Psoas muscle (tissue), 8 donors: ENCODE data around the gene ZNF556. TPM values are rescaled to one million over a fixed set of nuclear protein-coding genes. Genes with fewer than 3 reads are reported as not detected.
A peak's percentile ranks its signal among the peaks of the same experiment; 100 is the strongest.

Source experiments
- ATAC-seq, 4 donors: fragments of 200-7000 bp; cut with Tn5 transposase; one replicate each; pipeline ENCODE4 v1.9.1; 2020; ENCODE audit warnings: moderate library complexity in 3 of 4, mild to moderate bottlenecking in 2 of 4
- DNase-seq, 2 donors: peaks; one replicate each; pipeline ENCODE4 v3.0.0-alpha.2; 2020
- H3K27ac ChIP-seq: fragments of 200-600 bp; one replicate; pipeline ENCODE4 v1.8.0; 2022
- H3K27me3 ChIP-seq, 3 donors: fragments of 200-600 bp in 1 of 3; one replicate each; pipeline versions ENCODE4 v1.6.1 to v1.8.0; 2013 to 2022; ENCODE audit warnings: low read length in 2 of 3, mild to moderate bottlenecking in 2 of 3, moderate library complexity in 1 of 3; ENCODE audit not compliant: insufficient read depth in 3 of 3
- H3K36me3 ChIP-seq, 2 donors: fragments of 200-600 bp in 1 of 2; one replicate each; pipeline versions ENCODE4 v1.6.1 to v1.8.0; 2013 to 2022; ENCODE audit warnings: low read depth in 1 of 2, mild to moderate bottlenecking in 1 of 2, moderate library complexity in 1 of 2; ENCODE audit not compliant: insufficient read depth in 1 of 2
- H3K4me1 ChIP-seq: fragments of 200-600 bp; one replicate; pipeline ENCODE4 v1.8.0; 2022
- H3K4me3 ChIP-seq: fragments of 200-600 bp; one replicate; pipeline ENCODE4 v1.8.0; 2022; ENCODE audit warnings: mild to moderate bottlenecking
- H3K9me3 ChIP-seq: fragments of 200-600 bp; one replicate; pipeline ENCODE4 v1.8.0; 2022
- CTCF ChIP-seq: fragments of 200-600 bp; IDR thresholded peaks from one replicate; pipeline ENCODE4 v1.8.0; 2022; ENCODE audit warnings: antibody characterized with exemption
- WGBS, 3 donors: extraction: QIAGEN DNeasy Blood & Tissue Kit; methylation state at CpG; one replicate each; pipeline versions ENCODE4 v1.1.6 to v1.1.7; 2013; 5-methylcytosine and 5-hydroxymethylcytosine counted together
- intact Hi-C, 2 donors: fragments of 100-400 bp; cut with DNase I; formaldehyde crosslinking; loops; one replicate each; pipeline versions ENCODE4 v1.11.0 to v1.14.2; 2022
- polyA plus RNA-seq, 3 donors: library from polyadenylated mRNA; stranded (reverse); fragments of 200-250 nt; gene quantifications; one replicate each; pipeline ENCODE4 v1.2.3, GENCODE V29; 2013
- total RNA-seq, 4 donors: library from RNA; stranded (reverse); fragmentation: NEBNext Ultra II Directional in 2 of 4; extraction: Animal tissue kit (Norgen Biotek cat#: 25700) in 2 of 4; gene quantifications; one replicate each; pipeline versions ENCODE4 v1.2.1 to v1.2.4, GENCODE V29; 2021 to 2023
- donor health status: healthy with polysubstance abuse.
- donor health status: DM: no; HTN: no; CAD: no; lungs with moderate emphysema.
- donor health status: Bipolar disorder and iron deficiency.
- donor health status: healthy.
- donor health status: DM: yes; HTN: yes; CAD: no.
- donor health status: DM: no; HTN: no; CAD: no.
- donor health status: DM: no; HTN: no; CAD: no.
- donor health status: DM: yes; HTN: yes; CAD: no.

Gene ZNF556
- total and polyA plus RNA-seq, 7 donors = 0.24 to 15.6 (median 0.79) TPM

DNA sequence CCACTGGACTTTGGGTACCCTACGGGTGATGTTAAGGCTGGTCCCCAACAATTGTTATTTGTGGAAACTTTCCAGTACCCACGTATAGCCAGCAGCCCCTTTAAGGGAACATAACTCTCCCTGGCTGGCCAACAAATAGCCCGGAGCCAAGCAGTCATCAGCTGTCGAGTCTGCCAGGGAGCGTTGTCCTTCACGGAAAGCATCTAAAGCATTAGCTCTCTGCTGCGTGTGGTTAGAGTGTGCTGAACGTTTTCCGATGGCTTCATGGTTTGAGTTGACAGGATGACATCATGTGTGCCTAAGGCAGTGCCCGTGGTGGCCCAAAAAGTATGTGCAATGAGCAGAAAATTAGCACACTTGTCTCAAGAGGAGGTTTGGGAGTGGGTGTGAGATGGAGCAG lies 3.3 kb upstream of the ZNF556 start:
- peaks cover 13% of the 10 kb centered on the region for H3K9me3 ChIP-seq
- 27 to 37% (median 28%) methylated on average over 10 of the region's 10 CpGs for WGBS, 3 donors
- peak in 2 of 4 donors; percentile 13 to 33 for ATAC-seq

GRCh38 chr19:2865334-2866100 lies 1.6 kb upstream of the ZNF556 start:
- intact Hi-C loops = no loop called here
- Histone ChIP-seq H3K9me3 (no peaks in the 10 kb centered on the region), H3K27me3 (no peaks in the 10 kb centered on the region), H3K36me3 (no peaks in the 10 kb centered on the region), H3K4me1 (no peaks in the 10 kb centered on the region), H3K27ac (no peak overlapping the region), H3K4me3 (no peak overlapping the region)
- ATAC-seq = no peak
- WGBS, 3 donors = 73 to 85% (median 78%) methylated on average over 12 of the region's 12 CpGs
- TF ChIP-seq CTCF = no peak
- no peak for DNase-seq

More for the DNA sequence above, 3.3 kb upstream of the ZNF556 start:
- Histone ChIP-seq H3K4me3 (no peak overlapping the region), H3K36me3 (no peaks in the 10 kb centered on the region), H3K27ac (no peak overlapping the region), H3K4me1 (no peaks in the 10 kb centered on the region), H3K27me3 (no peaks in the 10 kb centered on the region)
- TF ChIP-seq CTCF = no peak
- DNase-seq = no peak
- intact Hi-C loops = no loop called here

- Histone ChIP-seq H3K27me3 (no peaks in the 10 kb centered on the region), H3K27ac (no peak overlapping the region), H3K4me3 (peak overlapping the region; percentile 24), H3K36me3 (no peaks in the 10 kb centered on the region), H3K4me1 (no peaks in the 10 kb centered on the region), H3K9me3 (no peaks in the 10 kb centered on the region)
- no peak for DNase-seq
- no peak for TF ChIP-seq CTCF
- intact Hi-C loops = no loop called here
- 51 to 53% (median 53%) methylated on average over 8 of the region's 8 CpGs for WGBS, 3 donors
- ATAC-seq = no peak
Observed at GRCh38 chr19:2866495-2867024, 575 bp upstream of the ZNF556 start.

- H3K4me3 ChIP-seq = no peak overlapping the region
- H3K27me3 ChIP-seq = no peaks in the 10 kb centered on the region
- H3K4me1 ChIP-seq = no peaks in the 10 kb centered on the region
- no peak overlapping the region for H3K27ac ChIP-seq
- no peaks in the 10 kb centered on the region for H3K36me3 ChIP-seq
- 74 to 79% (median 74%) methylated on average over 10 of the region's 10 CpGs for WGBS, 3 donors
- ATAC-seq = peak in 2 of 4 donors; percentile 9 to 57
- intact Hi-C loops = no loop called here
- DNase-seq = no peak
- no peak for TF ChIP-seq CTCF
- H3K9me3 ChIP-seq = no peaks in the 10 kb centered on the region
Observed at GRCh38 chr19:2869618-2870017, 2.5 kb downstream of the ZNF556 start.
